GM23338 (cell line): ENCODE measurements around the gene PHF21A. TPM values are rescaled to one million over a fixed set of nuclear protein-coding genes. Genes with fewer than 3 reads are reported as not detected.
"Not testable (repeated sequence)": the region's sequence is repeated elsewhere in the genome, so short reads cannot be mapped to it uniquely, and the experiment has no call there.

ENCODE experiments used
- ATAC-seq: fragments of 200-7000 bp; cut with Tn5 transposase; 3 replicates; pipeline ENCODE4 v1.9.1; 2020
- DNase-seq: peaks from one replicate; pipeline ENCODE4 v3.0.0-alpha.2; 2015; ENCODE audit warnings: low spot score
- H2AFZ ChIP-seq: fragments of 200-600 bp; sonication (generic); 2 replicates; pipeline ENCODE4 v1.8.0; 2016; ENCODE audit warnings: antibody characterized with exemption, mild to moderate bottlenecking, moderate library complexity
- H3F3A ChIP-seq: fragments of 200-600 bp; sonication (generic); replicated peaks from 2 replicates; pipeline ENCODE4 v1.8.0; 2017; ENCODE audit warnings: antibody characterized with exemption, mixed run types, low read depth
- H3K27ac ChIP-seq: fragments of 200-600 bp; sonication (generic); 2 replicates; pipeline ENCODE4 v1.6.1; 2016; ENCODE audit warnings: low read depth
- H3K27me3 ChIP-seq: fragments of 200-600 bp; sonication (generic); 2 replicates; pipeline ENCODE4 v1.8.0; 2016; ENCODE audit warnings: mild to moderate bottlenecking, mixed run types, moderate library complexity; ENCODE audit not compliant: insufficient read depth
- H3K36me3 ChIP-seq: fragments of 200-600 bp; sonication (generic); 2 replicates; pipeline ENCODE4 v1.8.0; 2016; ENCODE audit warnings: mild to moderate bottlenecking; ENCODE audit not compliant: insufficient read depth
- H3K4me1 ChIP-seq: fragments of 200-600 bp; sonication (generic); 2 replicates; pipeline ENCODE4 v1.8.0; 2016; ENCODE audit warnings: mild to moderate bottlenecking, moderate library complexity; ENCODE audit not compliant: insufficient read depth
- H3K4me2 ChIP-seq: fragments of 200-600 bp; sonication (generic); 2 replicates; pipeline ENCODE4 v1.7.1; 2017; ENCODE audit warnings: mixed run types
- H3K4me3 ChIP-seq: fragments of 200-600 bp; sonication (generic); 2 replicates; pipeline ENCODE4 v1.6.1; 2016; ENCODE audit warnings: mixed run types
- H3K79me2 ChIP-seq: fragments of 200-600 bp; sonication (generic); replicated peaks from 2 replicates; pipeline ENCODE4 v1.8.0; 2017; ENCODE audit warnings: mild to moderate bottlenecking; ENCODE audit not compliant: insufficient read depth
- H3K9me2 ChIP-seq: fragments of 200-600 bp; sonication (generic); 2 replicates; pipeline ENCODE4 v1.8.0; 2017; ENCODE audit not compliant: insufficient read depth
- H4K20me1 ChIP-seq: fragments of 200-600 bp; sonication (generic); replicated peaks from 2 replicates; pipeline ENCODE4 v1.8.0; 2017; ENCODE audit warnings: mild to moderate bottlenecking; ENCODE audit not compliant: insufficient read depth
- H3K27ac Mint-ChIP-seq: 2 replicates; pipeline ENCODE4 v1.8.0; 2020; ENCODE audit warnings: inconsistent platforms, mild to moderate bottlenecking, moderate library complexity, mixed read lengths
- H3K27me3 Mint-ChIP-seq: 3 replicates; pipeline ENCODE4 v1.8.0; 2022; ENCODE audit warnings: low read depth, mild to moderate bottlenecking, moderate library complexity, mixed read lengths, inconsistent platforms; ENCODE audit not compliant: insufficient read depth, poor library complexity
- H3K36me3 Mint-ChIP-seq: 3 replicates; pipeline ENCODE4 v1.8.0; 2021; ENCODE audit warnings: low read depth, mild to moderate bottlenecking, inconsistent platforms, moderate library complexity, mixed read lengths
- H3K4me1 Mint-ChIP-seq: 3 replicates; pipeline ENCODE4 v1.8.0; 2020; ENCODE audit warnings: mild to moderate bottlenecking, inconsistent platforms, mixed read lengths
- H3K4me3 Mint-ChIP-seq: 3 replicates; pipeline ENCODE4 v1.8.0; 2021; ENCODE audit warnings: moderate library complexity, mild to moderate bottlenecking, inconsistent platforms, mixed read lengths
- H3K9me3 Mint-ChIP-seq: 3 replicates; pipeline ENCODE4 v1.8.0; 2020; ENCODE audit warnings: moderate library complexity, mild to moderate bottlenecking, inconsistent platforms, mixed read lengths
- CREB1 ChIP-seq: fragments of 250-450 bp; sonication (Bioruptor Pico); IDR thresholded peaks from 2 replicates; pipeline ENCODE4 v1.5.0; 2020; ENCODE audit warnings: low read depth, mild to moderate bottlenecking, moderate library complexity
- CTCF ChIP-seq, 2 experiments: fragments of 200-600 bp in 1 of 2; sonication (generic) in 1 of 2; conservative IDR thresholded peaks; 2 replicates each; pipeline versions ENCODE4 v1.5.1 to v1.6.1; 2016 to 2017; ENCODE audit warnings: antibody characterized with exemption in 2 of 2, low read depth in 2 of 2, mild to moderate bottlenecking in 2 of 2, moderate library complexity in 1 of 2
- EZH2 ChIP-seq: fragments of 200-600 bp; sonication (generic); IDR thresholded peaks from one replicate; pipeline ENCODE4 v1.8.0; 2017; ENCODE audit warnings: antibody characterized with exemption, mild to moderate bottlenecking, low read depth; ENCODE audit not compliant: unreplicated experiment
- REST ChIP-seq: IDR thresholded peaks from one replicate; pipeline ENCODE4 v1.6.1; 2018; ENCODE audit warnings: antibody characterized with exemption; ENCODE audit not compliant: unreplicated experiment
- polyA plus RNA-seq: library from polyadenylated mRNA; unstranded; fragments of >200 nt; fragmentation: Nextera tagmentation; extraction: Ambion mirVana; gene quantifications from 2 replicates; pipeline ENCODE4 v1.2.1, GENCODE V29; 2016
- total RNA-seq: library from RNA; depleted of rRNA; stranded (reverse); fragments of >200 nt; shearing (Covaris generic); gene quantifications from 2 replicates; pipeline ENCODE4 v1.2.3, GENCODE V29; 2014

The PHF21A gene
- total and polyA plus RNA-seq, 2 experiments from 2014 or later: 21.7 to 23.6 TPM

DNA sequence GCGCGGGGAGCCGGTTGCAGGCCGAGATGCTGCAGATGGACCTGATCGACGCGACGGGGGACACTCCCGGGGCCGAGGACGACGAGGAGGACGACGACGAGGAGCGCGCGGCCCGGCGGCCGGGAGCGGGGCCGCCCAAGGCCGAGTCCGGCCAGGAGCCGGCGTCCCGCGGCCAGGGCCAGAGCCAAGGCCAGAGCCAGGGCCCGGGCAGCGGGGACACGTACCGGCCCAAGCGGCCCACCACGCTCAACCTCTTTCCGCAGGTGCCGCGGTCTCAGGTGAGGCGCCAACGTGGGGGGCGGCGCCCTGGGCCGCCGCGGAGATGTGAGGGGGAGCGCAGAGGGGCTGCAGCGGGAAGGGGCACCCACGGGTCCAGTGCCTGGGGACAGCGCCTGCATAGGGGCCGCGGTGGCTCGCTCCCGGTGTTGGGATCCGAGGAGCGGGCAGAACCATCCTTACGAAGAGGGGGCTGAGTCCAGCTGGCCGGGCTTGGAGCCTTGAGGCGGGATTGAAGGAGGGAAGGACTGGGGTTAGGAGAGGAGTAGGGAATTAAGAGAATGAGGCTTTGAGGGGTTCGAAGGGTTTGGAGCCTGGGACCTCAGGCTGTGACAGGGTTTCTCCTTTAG is 221.0 kb downstream of the PHF21A start:
- peaks cover 19% of the 10 kb centered on the region for H3K27me3 Mint-ChIP-seq
- not testable (repeated sequence) for H4K20me1 ChIP-seq, H3K36me3 ChIP-seq, H3K27ac ChIP-seq, H3K27me3 ChIP-seq, H2AFZ ChIP-seq, H3F3A ChIP-seq, H3K27ac Mint-ChIP-seq, H3K9me3 Mint-ChIP-seq, H3K9me2 ChIP-seq, H3K79me2 ChIP-seq
- peak overlapping the region; percentile 69 for H3K4me3 Mint-ChIP-seq
- ATAC-seq (peak; percentile 15), DNase-seq (peak; percentile 50)
- Histone ChIP-seq H3K4me2 (peak overlapping the region; percentile 99), H3K4me3 (peak overlapping the region; percentile 75), H3K4me1 (peaks cover 21% of the 10 kb centered on the region)
- H3K4me1 Mint-ChIP-seq: peaks cover 20% of the 10 kb centered on the region
- H3K36me3 Mint-ChIP-seq: peaks cover 19% of the 10 kb centered on the region

DNA sequence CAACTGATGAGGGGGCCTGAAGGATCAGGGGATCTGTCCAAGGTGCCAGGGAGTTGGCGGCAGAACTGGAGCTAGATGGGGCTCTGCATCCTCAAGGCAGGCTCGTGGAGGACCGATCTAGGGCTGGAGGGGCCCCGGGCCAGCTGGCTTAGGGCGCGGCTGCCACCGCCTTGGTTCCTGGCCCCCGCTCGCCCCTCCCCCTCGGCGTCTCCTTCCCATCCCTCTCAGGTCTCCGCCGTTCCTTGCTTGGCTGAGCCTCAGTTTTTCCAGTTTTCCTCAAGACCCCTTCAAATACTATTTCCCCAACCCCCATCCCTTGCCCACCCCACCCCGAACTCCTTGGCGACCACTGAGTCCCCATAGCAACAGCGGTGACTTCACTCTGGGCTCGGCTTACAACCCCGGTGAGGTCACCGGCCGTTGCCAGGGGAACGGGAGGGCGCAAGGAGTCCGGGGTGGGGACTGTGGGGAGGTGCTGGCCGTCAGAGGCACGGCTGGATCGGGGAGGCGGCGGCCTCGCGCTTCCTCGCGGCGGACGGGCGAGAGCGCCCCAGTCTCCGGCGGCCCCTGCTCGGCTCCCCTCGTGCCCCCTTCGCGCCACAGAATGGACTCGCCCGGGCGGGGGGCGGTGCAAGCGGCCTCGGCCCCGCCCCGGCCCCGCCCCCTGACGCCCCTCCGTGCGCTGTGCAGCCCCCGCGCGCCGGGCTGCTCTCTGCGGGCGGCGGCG is 221.6 kb downstream of the PHF21A start:
- Histone ChIP-seq H3K4me2 (peak overlapping the region; percentile 99), H2AFZ (no peak overlapping the region), H3F3A (0 out of 2 replicates have a peak, but pooled peaks cover 5% of the 10 kb centered on the region), H3K27me3 (peaks cover 3% of the 10 kb centered on the region; the same call in 1 of the 2 replicates), H3K79me2 (no peaks in the 10 kb centered on the region; the same call in 1 of the 2 replicates), H3K27ac (no peak overlapping the region), H4K20me1 (peaks cover 6% of the 10 kb centered on the region), H3K4me3 (peak overlapping the region; percentile 75), H3K4me1 (peaks cover 21% of the 10 kb centered on the region), H3K36me3 (no peaks in the 10 kb centered on the region), H3K9me2 (no peaks in the 10 kb centered on the region)
- peaks cover 15% of the 10 kb centered on the region for H3K36me3 Mint-ChIP-seq
- ATAC-seq: peak; percentile 68
- no peaks in the 10 kb centered on the region for H3K9me3 Mint-ChIP-seq
- peaks cover 18% of the 10 kb centered on the region for H3K27me3 Mint-ChIP-seq
- H3K4me1 Mint-ChIP-seq: peaks cover 24% of the 10 kb centered on the region
- no peak overlapping the region for H3K27ac Mint-ChIP-seq
- peak; percentile 97 for DNase-seq
- no peak for TF ChIP-seq EZH2
- TF ChIP-seq REST: peak; percentile 90
- 0 out of 4 replicates have a peak, but pooled peaks of 1 of the 2 experiments have one; percentile 6 for TF ChIP-seq CTCF (conservative IDR thresholded peaks at IDR 0.05; ENCODE audit: low read depth in 2 of 2)
- TF ChIP-seq CREB1 (CRISPR knock-in tag): peak; percentile 77
- peak overlapping the region; percentile 74 for H3K4me3 Mint-ChIP-seq
